ENCODE measurements around the gene VEZT.
"Not testable (repeated sequence)": the region's sequence is repeated elsewhere in the genome, so short reads cannot be mapped to it uniquely, and the experiment has no call there.

VEZT gene

GRCh38 chr12:95237315-95237714, 19.7 kb downstream of the VEZT start:
- in situ Hi-C loops (cut with HindIII; ENCODE audit: low pct_unique_long_range_greater_than_20kb, low sequenced_read_pairs), result no loop called here
- no peak for TF ChIP-seq JUND (IDR thresholded peaks at IDR 0.05; ENCODE audit: low read depth)
- no peak for DNase-seq (ENCODE audit: low read depth in 1 of 2, low spot score in 1 of 2)

GRCh38 chr12:95238150-95238549, 20.5 kb downstream of the VEZT start:
- no peak for DNase-seq (ENCODE audit: low read depth in 1 of 2, low spot score in 1 of 2)
- no peak for TF ChIP-seq JUND (IDR thresholded peaks at IDR 0.05; ENCODE audit: low read depth)
- in situ Hi-C loops (cut with HindIII; ENCODE audit: low pct_unique_long_range_greater_than_20kb, low sequenced_read_pairs), result no loop called here

GRCh38 chr12:95239216-95239615, 21.6 kb downstream of the VEZT start:
- in situ Hi-C loops (cut with HindIII; ENCODE audit: low pct_unique_long_range_greater_than_20kb, low sequenced_read_pairs), result no loop called here
- DNase-seq (ENCODE audit: low read depth in 1 of 2, low spot score in 1 of 2), result no peak
- TF ChIP-seq JUND (IDR thresholded peaks at IDR 0.05; ENCODE audit: low read depth), result no peak

- DNase-seq (ENCODE audit: low read depth in 1 of 2, low spot score in 1 of 2); in situ Hi-C loops (cut with HindIII; ENCODE audit: low pct_unique_long_range_greater_than_20kb, low sequenced_read_pairs): not testable (repeated sequence)
These were observed 22.2 kb downstream of the VEZT start for GRCh38 chr12:95239835-95240234.

- TF ChIP-seq JUND (IDR thresholded peaks at IDR 0.05; ENCODE audit: low read depth), result no peak
- no peak for DNase-seq (ENCODE audit: low read depth in 1 of 2, low spot score in 1 of 2)
- in situ Hi-C loops (cut with HindIII; ENCODE audit: low pct_unique_long_range_greater_than_20kb, low sequenced_read_pairs), result no loop called here
These were observed 22.9 kb downstream of the VEZT start for GRCh38 chr12:95240556-95240955.

- in situ Hi-C loops (cut with HindIII; ENCODE audit: low pct_unique_long_range_greater_than_20kb, low sequenced_read_pairs), result not testable (repeated sequence)
- peak in 1 of 2 experiments; percentile 52 for DNase-seq (ENCODE audit: low read depth in 1 of 2, low spot score in 1 of 2)
These were observed 23.5 kb downstream of the VEZT start for GRCh38 chr12:95241138-95241537.

GRCh38 chr12:95241761-95242506, 24.3 kb downstream of the VEZT start:
- TF ChIP-seq JUND (IDR thresholded peaks at IDR 0.05; ENCODE audit: low read depth), result no peak
- in situ Hi-C loops (cut with HindIII; ENCODE audit: low pct_unique_long_range_greater_than_20kb, low sequenced_read_pairs), result no loop called here
- no peak for DNase-seq (ENCODE audit: low read depth in 1 of 2, low spot score in 1 of 2)

GRCh38 chr12:95243497-95244183, 26.0 kb downstream of the VEZT start:
- no peak for DNase-seq (ENCODE audit: low read depth in 1 of 2, low spot score in 1 of 2)
- in situ Hi-C loops (cut with HindIII; ENCODE audit: low pct_unique_long_range_greater_than_20kb, low sequenced_read_pairs), result no loop called here
- no peak for TF ChIP-seq JUND (IDR thresholded peaks at IDR 0.05; ENCODE audit: low read depth)

GRCh38 chr12:95244350-95244749, 26.7 kb downstream of the VEZT start:
- in situ Hi-C loops (cut with HindIII; ENCODE audit: low pct_unique_long_range_greater_than_20kb, low sequenced_read_pairs), result no loop called here
- TF ChIP-seq JUND (IDR thresholded peaks at IDR 0.05; ENCODE audit: low read depth), result no peak
- no peak for DNase-seq (ENCODE audit: low read depth in 1 of 2, low spot score in 1 of 2)

- in situ Hi-C loops (cut with HindIII; ENCODE audit: low pct_unique_long_range_greater_than_20kb, low sequenced_read_pairs), result no loop called here
- no peak for DNase-seq (ENCODE audit: low read depth in 1 of 2, low spot score in 1 of 2)
- no peak for TF ChIP-seq JUND (IDR thresholded peaks at IDR 0.05; ENCODE audit: low read depth)
These were observed 30.5 kb downstream of the VEZT start for GRCh38 chr12:95248095-95248494.

- in situ Hi-C loops (cut with HindIII; ENCODE audit: low pct_unique_long_range_greater_than_20kb, low sequenced_read_pairs), result no loop called here
- no peak for TF ChIP-seq JUND (IDR thresholded peaks at IDR 0.05; ENCODE audit: low read depth)
- DNase-seq (ENCODE audit: low read depth in 1 of 2, low spot score in 1 of 2), result no peak
These were observed 31.2 kb downstream of the VEZT start for GRCh38 chr12:95248604-95249360.

- DNase-seq (ENCODE audit: low read depth in 1 of 2, low spot score in 1 of 2), result no peak
- TF ChIP-seq JUND (IDR thresholded peaks at IDR 0.05; ENCODE audit: low read depth), result no peak
- in situ Hi-C loops (cut with HindIII; ENCODE audit: low pct_unique_long_range_greater_than_20kb, low sequenced_read_pairs), result no loop called here
These were observed 35.8 kb downstream of the VEZT start for GRCh38 chr12:95253386-95253785.

GRCh38 chr12:95257541-95257940, 39.9 kb downstream of the VEZT start:
- in situ Hi-C loops (cut with HindIII; ENCODE audit: low pct_unique_long_range_greater_than_20kb, low sequenced_read_pairs), result no loop called here
- TF ChIP-seq JUND (IDR thresholded peaks at IDR 0.05; ENCODE audit: low read depth), result no peak
- DNase-seq (ENCODE audit: low read depth in 1 of 2, low spot score in 1 of 2), result no peak
